ENCODE measurements around the gene PDE3B.
A peak's percentile ranks its signal among the peaks of the same experiment; 100 is the strongest.

Gene PDE3B

DNA sequence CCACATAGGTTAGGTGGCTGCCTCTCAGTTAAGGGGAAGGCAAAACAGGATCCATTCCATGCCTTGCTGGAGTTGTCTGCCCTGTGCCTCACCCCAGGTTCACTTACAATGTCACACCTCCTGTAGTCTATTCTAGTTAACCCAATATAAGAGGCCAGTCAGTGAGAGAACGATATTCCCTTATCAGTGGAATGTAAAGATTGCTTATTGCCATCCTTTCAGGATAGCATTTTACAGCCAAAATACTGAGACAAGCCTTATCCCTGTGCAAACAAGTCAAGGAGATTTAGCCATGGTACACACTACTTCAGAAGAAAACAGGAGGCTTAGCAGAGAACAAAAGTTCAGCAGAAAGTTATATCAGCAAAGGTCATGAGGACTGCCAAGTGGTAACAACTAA lies 242.9 kb downstream of the PDE3B start:
- no peak for DNase-seq (ENCODE audit: low read depth)

- DNase-seq (ENCODE audit: low read depth): peak; percentile 76
These were observed 247.8 kb downstream of the PDE3B start for GRCh38 chr11:14891143-14892035.

- DNase-seq (ENCODE audit: low read depth): peak; percentile 81
These were observed 248.5 kb downstream of the PDE3B start, which contains the start of gene CYP2R1 for GRCh38 chr11:14892036-14892556. Gene CYP2R1, minus strand, starts transcription at chr11:14892231. Its CDS starts 26 bp downstream, at chr11:14892205.

- no peak for DNase-seq (ENCODE audit: low read depth)
These were observed 249.0 kb downstream of the PDE3B start for GRCh38 chr11:14892577-14892976.

DNA sequence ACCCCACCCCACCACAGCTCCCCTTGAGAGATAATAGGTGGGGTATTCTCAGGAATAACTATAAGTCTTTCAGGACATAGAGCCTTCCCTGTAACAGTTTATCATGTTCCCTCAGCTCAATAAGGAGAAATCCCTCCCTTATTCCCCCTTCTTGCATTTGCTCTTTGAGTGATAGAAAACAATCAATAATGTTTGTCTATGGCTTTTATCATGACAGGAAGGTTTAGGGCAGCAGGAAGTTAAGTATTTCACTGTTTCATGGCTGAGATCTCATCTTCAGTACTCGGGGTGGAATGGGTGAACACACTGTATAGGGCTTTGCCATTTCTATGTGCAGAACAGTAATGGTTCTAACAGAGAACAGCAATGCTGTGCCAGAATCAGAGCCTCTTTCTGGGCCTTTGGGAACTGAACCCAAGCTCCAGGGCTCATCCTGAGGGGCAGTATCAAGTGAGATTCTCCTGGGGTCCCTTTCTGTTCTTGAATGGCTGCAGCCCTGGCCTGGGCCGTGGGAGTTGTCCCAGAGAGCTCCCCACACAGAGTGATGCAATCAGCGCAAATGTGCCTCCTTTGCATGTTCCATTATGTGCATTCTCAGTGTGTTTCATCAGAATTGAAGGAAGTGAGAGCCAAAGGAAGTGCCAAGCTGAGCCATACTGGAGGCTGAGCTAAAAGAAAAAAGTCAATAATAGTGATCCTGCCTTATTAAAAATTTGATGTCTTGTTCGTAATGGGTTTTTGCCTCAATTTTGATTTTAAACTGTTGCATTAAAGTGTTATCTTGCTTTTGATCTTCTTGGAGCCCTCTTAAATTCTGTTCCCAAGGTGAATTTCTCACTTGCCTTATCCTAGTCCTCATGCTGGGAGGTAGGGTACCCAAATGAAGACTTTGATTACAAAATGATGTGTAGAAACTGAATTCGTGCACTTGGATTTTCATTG lies 251.3 kb downstream of the PDE3B start:
- no peak for DNase-seq (ENCODE audit: low read depth)

DNA sequence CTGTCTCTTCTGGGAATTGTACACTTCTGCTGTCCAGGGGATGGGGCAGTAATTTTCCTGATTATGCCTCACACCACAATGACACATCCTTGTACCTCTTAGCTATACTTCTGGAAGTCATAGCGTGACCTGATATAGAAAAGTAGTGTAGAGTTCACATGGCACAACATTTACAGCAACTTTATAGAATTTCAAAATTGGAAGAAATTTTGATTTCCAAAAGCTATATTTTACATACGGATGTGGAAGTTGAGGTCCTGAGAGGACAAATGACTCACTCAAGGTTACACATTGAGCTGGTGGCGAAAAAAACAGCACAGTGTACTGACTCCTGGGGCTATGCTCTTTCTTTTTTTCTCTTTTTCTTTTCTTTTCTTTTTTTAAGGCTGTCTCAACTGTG lies 254.8 kb downstream of the PDE3B start:
- no peak for DNase-seq (ENCODE audit: low read depth)

DNA sequence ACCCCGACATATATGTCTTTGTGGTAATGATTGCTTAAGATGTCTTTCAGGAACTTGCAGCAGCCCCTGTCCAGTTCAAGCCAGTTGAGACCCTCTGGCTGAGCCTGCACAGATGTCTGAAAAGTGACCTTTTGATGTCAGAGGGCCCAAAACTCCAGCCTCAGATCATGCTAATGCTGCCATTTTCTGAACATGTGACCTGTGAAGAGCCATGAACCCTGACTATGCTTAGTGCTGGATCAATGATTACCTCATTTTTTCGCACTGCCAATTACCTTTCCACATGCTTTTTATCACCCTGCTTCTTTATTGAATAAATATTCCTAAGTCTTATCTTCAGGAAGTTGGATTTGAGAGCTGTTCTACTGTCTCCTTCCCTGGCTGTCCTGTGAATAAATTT lies 255.3 kb downstream of the PDE3B start:
- no peak for DNase-seq (ENCODE audit: low read depth)

- no peak for DNase-seq (ENCODE audit: low read depth)
These were observed 259.2 kb downstream of the PDE3B start for GRCh38 chr11:14902650-14903350.

- peak; percentile 76 for DNase-seq (ENCODE audit: low read depth)
These were observed 261.1 kb downstream of the PDE3B start for GRCh38 chr11:14904745-14905103.

DNA sequence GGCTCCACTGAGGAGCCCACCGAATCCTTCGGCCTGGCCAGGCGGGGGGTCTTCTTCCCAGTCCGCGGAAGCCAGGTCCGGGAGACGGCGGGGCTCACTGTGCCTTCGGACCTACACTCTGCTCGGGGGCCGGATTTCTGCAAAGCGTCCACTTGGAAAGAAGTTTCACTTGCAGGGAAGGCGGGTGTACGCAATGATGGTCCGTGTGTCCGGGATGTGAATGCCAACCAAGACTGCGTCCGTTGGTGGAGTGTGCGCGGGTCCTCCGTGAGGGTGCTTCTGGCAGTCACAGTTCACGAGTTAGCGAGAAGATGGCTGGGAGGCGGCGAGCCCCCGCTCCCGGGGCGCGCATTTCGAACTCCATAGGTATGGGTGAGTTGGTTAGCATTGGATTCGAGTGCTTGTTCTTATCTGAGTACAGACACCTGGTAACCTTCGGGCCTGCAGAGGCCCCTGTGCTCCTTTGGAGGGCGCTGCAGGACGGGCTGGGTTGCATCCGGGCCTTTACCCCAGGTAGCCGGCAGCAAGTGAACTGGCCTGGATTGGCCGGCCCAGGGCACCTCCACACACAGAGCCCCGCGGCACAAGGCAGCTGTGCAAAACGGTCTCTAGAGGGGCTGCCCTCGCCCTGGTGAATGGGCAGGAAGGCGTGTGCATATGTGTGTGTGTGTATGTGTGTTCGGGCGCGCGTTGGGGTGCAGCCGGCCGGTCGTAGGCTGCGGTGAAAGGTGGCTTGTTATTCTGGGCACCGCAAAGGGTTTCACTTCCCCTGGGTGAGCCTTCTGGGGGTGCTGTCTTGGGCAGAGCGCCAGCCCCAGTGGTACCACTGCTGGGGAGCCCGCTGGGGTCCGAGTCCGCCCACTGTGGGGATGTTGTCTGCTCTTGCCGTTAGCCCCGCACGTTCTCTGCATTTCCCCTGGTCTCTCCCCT lies 261.8 kb downstream of the PDE3B start:
- peak; percentile 59 for DNase-seq (ENCODE audit: low read depth)

- no peak for DNase-seq (ENCODE audit: low read depth)
These were observed 263.0 kb downstream of the PDE3B start for GRCh38 chr11:14906578-14906977.

- no peak for DNase-seq (ENCODE audit: low read depth)
These were observed 263.4 kb downstream of the PDE3B start for GRCh38 chr11:14906993-14907392.

GRCh38 chr11:14907411-14908213 lies 264.0 kb downstream of the PDE3B start:
- peak; percentile 68 for DNase-seq (ENCODE audit: low read depth)

GRCh38 chr11:14908214-14908880 lies 264.7 kb downstream of the PDE3B start:
- no peak for DNase-seq (ENCODE audit: low read depth)

- DNase-seq (ENCODE audit: low read depth): no peak
These were observed 270.9 kb downstream of the PDE3B start for GRCh38 chr11:14914536-14914935.

DNA sequence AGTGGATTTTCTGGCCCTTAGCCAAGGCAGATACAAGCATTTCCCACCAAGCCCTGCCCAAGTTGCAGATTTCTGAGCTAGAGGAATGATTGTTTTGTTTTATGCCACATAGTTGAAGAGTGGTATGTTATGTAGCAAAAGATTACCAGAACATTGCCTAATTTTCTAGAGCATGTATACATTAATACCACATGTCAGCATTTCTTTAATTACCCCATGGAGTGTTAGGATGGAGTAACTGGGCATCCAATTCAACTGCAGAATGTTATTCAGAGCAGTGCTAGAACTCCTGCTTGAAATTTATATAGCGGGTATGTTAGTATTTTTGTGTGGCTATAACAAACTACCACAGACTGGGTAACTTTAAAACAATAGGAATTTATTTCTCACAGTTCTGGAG lies 272.8 kb downstream of the PDE3B start:
- DNase-seq (ENCODE audit: low read depth): no peak

All from activated T-helper 1 cell treated with Interleukin-2 at 50 U/mL for 16 hours (primary cell).